Omental fat pad (tissue), 4 donors: Measurements from ENCODE around the gene ZNF888. TPM values are rescaled to one million over a fixed set of nuclear protein-coding genes. Genes with fewer than 3 reads are reported as not detected.
"Not testable (repeated sequence)": the region's sequence is repeated elsewhere in the genome, so short reads cannot be mapped to it uniquely, and the experiment has no call there.

Experiments used
- ATAC-seq: fragments of 150-250 bp; one replicate; pipeline ENCODE4 v1.9.1; 2016; ENCODE audit warnings: mild to moderate bottlenecking, moderate library complexity; ENCODE audit not compliant: low FRiP score
- DNase-seq: peaks from one replicate; pipeline ENCODE4 v3.0.0-alpha.2; 2019; ENCODE audit warnings: low spot score
- CTCF ChIP-seq, 3 donors: fragments of 450-650 bp; IDR thresholded peaks; one replicate each; pipeline ENCODE4 v1.5.1; 2016 to 2017; ENCODE audit warnings: antibody characterized with exemption in 3 of 3, mild to moderate bottlenecking in 3 of 3, moderate library complexity in 2 of 3
- total RNA-seq, 4 donors: library from RNA; depleted of rRNA; stranded (reverse); fragments of >200 nt; gene quantifications; one replicate each; pipeline ENCODE4 v1.1.0, GENCODE V29; 2016

ZNF888 gene
- total RNA-seq, 4 donors from 2014 or later, result 2.5 to 4.7 (median 3.3) TPM

GRCh38 chr19:52957591-52957990, 34.4 kb upstream of the ZNF888 start:
- ATAC-seq, result no peak
- no peak for TF ChIP-seq CTCF (IDR thresholded peaks at IDR 0.05)
- no peak for DNase-seq

- ATAC-seq (no peak), DNase-seq (no peak)
- no peak for TF ChIP-seq CTCF (IDR thresholded peaks at IDR 0.05)
Measured at GRCh38 chr19:52956917-52957316, 33.7 kb upstream of the ZNF888 start.

GRCh38 chr19:52949422-52949821, 26.2 kb upstream of the ZNF888 start:
- ATAC-seq, result no peak
- TF ChIP-seq CTCF (IDR thresholded peaks at IDR 0.05), result no peak
- DNase-seq, result no peak

- ATAC-seq (no peak), DNase-seq (no peak)
- TF ChIP-seq CTCF (IDR thresholded peaks at IDR 0.05), result no peak
Measured at GRCh38 chr19:52948025-52948770, 25.0 kb upstream of the ZNF888 start.

- DNase-seq (no peak), ATAC-seq (no peak)
- TF ChIP-seq CTCF (IDR thresholded peaks at IDR 0.05), result no peak
Measured at GRCh38 chr19:52946322-52947310, 23.4 kb upstream of the ZNF888 start.

- ATAC-seq (no peak), DNase-seq (no peak)
- TF ChIP-seq CTCF (IDR thresholded peaks at IDR 0.05), result no peak
Measured at GRCh38 chr19:52945652-52946321, 22.6 kb upstream of the ZNF888 start.

GRCh38 chr19:52944703-52945493, 21.7 kb upstream of the ZNF888 start:
- not testable (repeated sequence) for DNase-seq

More at GRCh38 chr19:52944703-52945493, 21.7 kb upstream of the ZNF888 start:
- not testable (repeated sequence) for ATAC-seq
